WTC11 (cell line): ENCODE results near the gene SECISBP2L. TPM values are rescaled to one million over a fixed set of nuclear protein-coding genes. Genes with fewer than 3 reads are reported as not detected.

Source experiments
- ATAC-seq: fragments of 200-7000 bp; cut with Tn5 transposase; 2 replicates; pipeline ENCODE4 v1.10.0; 2021; ENCODE audit warnings: mild to moderate bottlenecking, moderate library complexity
- CTCF ChIA-PET: fragments of 300-600 bp; sonication (Branson Sonifier 250); formaldehyde crosslinking; loops from one replicate; lab custom pipeline; 2021; ENCODE audit warnings: antibody characterized with exemption; lab: Charles Lee
- POLR2A ChIA-PET: fragments of 350-600 bp; sonication (Branson Sonifier 250); formaldehyde crosslinking; loops from one replicate; lab custom pipeline; 2021; ENCODE audit warnings: antibody characterized with exemption; lab: Charles Lee
- DNase-seq: peaks from one replicate; pipeline ENCODE4 v3.0.0; 2021; ENCODE audit warnings: low spot score
- H3K27ac Mint-ChIP-seq: 2 replicates; pipeline ENCODE4 v1.8.0; 2021; ENCODE audit warnings: mixed read lengths
- H3K27me3 Mint-ChIP-seq: 2 replicates; pipeline ENCODE4 v1.8.0; 2021; ENCODE audit warnings: low read depth, mild to moderate bottlenecking, moderate library complexity, mixed read lengths
- H3K36me3 Mint-ChIP-seq: 2 replicates; pipeline ENCODE4 v1.8.0; 2021; ENCODE audit warnings: mixed read lengths
- H3K4me1 Mint-ChIP-seq: 2 replicates; pipeline ENCODE4 v1.8.0; 2022; ENCODE audit warnings: mixed read lengths
- H3K4me3 Mint-ChIP-seq: 2 replicates; pipeline ENCODE4 v1.8.0; 2021; ENCODE audit warnings: mild to moderate bottlenecking, moderate library complexity, mixed read lengths
- H3K9me3 Mint-ChIP-seq: 2 replicates; pipeline ENCODE4 v1.8.0; 2021; ENCODE audit warnings: mixed read lengths
- ATF1 ChIP-seq: sonication (generic); formaldehyde crosslinking; IDR thresholded peaks from 2 replicates; pipeline ENCODE4 v1.8.1; 2023; ENCODE audit warnings: mild to moderate bottlenecking, moderate library complexity, missing genetic modification reagents
- CBFB ChIP-seq: sonication (generic); formaldehyde crosslinking; IDR thresholded peaks from 2 replicates; pipeline ENCODE4 v1.8.1; 2022; ENCODE audit warnings: mild to moderate bottlenecking, low read depth, missing genetic modification reagents
- ELF4 ChIP-seq: sonication (generic); formaldehyde crosslinking; IDR thresholded peaks from 2 replicates; pipeline ENCODE4 v1.8.1; 2022; ENCODE audit warnings: low read depth, mild to moderate bottlenecking, moderate library complexity, missing genetic modification reagents
- FOXJ3 ChIP-seq: sonication (generic); formaldehyde crosslinking; IDR thresholded peaks from 2 replicates; pipeline ENCODE4 v1.9.0; 2021; ENCODE audit warnings: missing genetic modification reagents, mild to moderate bottlenecking, borderline replicate concordance
- NFYB ChIP-seq: sonication (generic); formaldehyde crosslinking; conservative IDR thresholded peaks from 2 replicates; pipeline ENCODE4 v1.8.0; 2022; ENCODE audit warnings: low read depth, missing genetic modification reagents
- OVOL2 ChIP-seq: fragments of 250-450 bp; sonication (Bioruptor Pico); IDR thresholded peaks from 2 replicates; pipeline ENCODE4 v1.9.0; 2021; ENCODE audit warnings: mild to moderate bottlenecking, borderline replicate concordance
- RELA ChIP-seq: sonication (generic); formaldehyde crosslinking; IDR thresholded peaks from 2 replicates; pipeline ENCODE4 v1.8.1; 2022; ENCODE audit warnings: missing genetic modification reagents, mild to moderate bottlenecking, borderline replicate concordance
- RORB ChIP-seq: fragments of 250-450 bp; sonication (Bioruptor Pico); IDR thresholded peaks from 2 replicates; pipeline ENCODE4 v1.9.0; 2021; ENCODE audit warnings: mild to moderate bottlenecking
- SMAD3 ChIP-seq: sonication (generic); formaldehyde crosslinking; IDR thresholded peaks from 2 replicates; pipeline ENCODE4 v1.8.0; 2022; ENCODE audit warnings: missing genetic modification reagents, mild to moderate bottlenecking, borderline replicate concordance
- SOX15 ChIP-seq: fragments of 250-450 bp; sonication (Bioruptor Pico); IDR thresholded peaks from 2 replicates; pipeline ENCODE4 v1.9.0; 2021; ENCODE audit warnings: mild to moderate bottlenecking
- TCF7 ChIP-seq: sonication (generic); formaldehyde crosslinking; IDR thresholded peaks from 2 replicates; pipeline ENCODE4 v1.8.0; 2022; ENCODE audit warnings: mild to moderate bottlenecking, low read depth, missing genetic modification reagents, moderate library complexity
- ZBTB21 ChIP-seq: sonication (generic); formaldehyde crosslinking; IDR thresholded peaks from 2 replicates; pipeline ENCODE4 v1.8.1; 2023; ENCODE audit warnings: mild to moderate bottlenecking, missing genetic modification reagents, borderline replicate concordance
- ZNF219 ChIP-seq: sonication (generic); formaldehyde crosslinking; IDR thresholded peaks from 2 replicates; pipeline ENCODE4 v1.8.0; 2023; ENCODE audit warnings: missing genetic modification reagents, mild to moderate bottlenecking, borderline replicate concordance
- ZNF263 ChIP-seq: sonication (generic); formaldehyde crosslinking; IDR thresholded peaks from 2 replicates; pipeline ENCODE4 v1.8.1; 2022; ENCODE audit warnings: low read depth, mild to moderate bottlenecking, moderate library complexity, missing genetic modification reagents
- ZNF416 ChIP-seq: fragments of 250-450 bp; sonication (Bioruptor Pico); IDR thresholded peaks from 2 replicates; pipeline ENCODE4 v1.9.0; 2021; ENCODE audit warnings: mild to moderate bottlenecking, inconsistent platforms
- total RNA-seq: library from RNA; stranded (reverse); gene quantifications from 3 replicates; pipeline ENCODE4 v1.2.3, GENCODE V29; 2021
- TF ChIP-seq, protein P1 (sequence below): sonication (generic); formaldehyde crosslinking; IDR thresholded peaks from 2 replicates; pipeline ENCODE4 v1.8.1; 2023; ENCODE audit warnings: mild to moderate bottlenecking, missing genetic modification reagents, borderline replicate concordance
- TF ChIP-seq, protein P2 (sequence below): sonication (generic); formaldehyde crosslinking; conservative IDR thresholded peaks from 2 replicates; pipeline ENCODE4 v1.8.1; 2022; ENCODE audit warnings: mild to moderate bottlenecking, missing genetic modification reagents
- TF ChIP-seq, protein P3 (sequence below): sonication (generic); formaldehyde crosslinking; IDR thresholded peaks from 2 replicates; pipeline ENCODE4 v1.8.1; 2023; ENCODE audit warnings: mild to moderate bottlenecking, missing genetic modification reagents
- TF ChIP-seq, protein P4 (sequence below): sonication (generic); formaldehyde crosslinking; IDR thresholded peaks from 2 replicates; pipeline ENCODE4 v1.8.1; 2022; ENCODE audit warnings: mild to moderate bottlenecking, moderate library complexity, missing genetic modification reagents
- TF ChIP-seq, protein P5 (sequence below): sonication (generic); formaldehyde crosslinking; IDR thresholded peaks from 2 replicates; pipeline ENCODE4 v1.8.0; 2022; ENCODE audit warnings: mild to moderate bottlenecking, missing genetic modification reagents
- TF ChIP-seq, protein P6 (sequence below): fragments of 250-450 bp; sonication (Bioruptor Pico); IDR thresholded peaks from 2 replicates; pipeline ENCODE4 v1.9.0; 2021; ENCODE audit warnings: mild to moderate bottlenecking
- TF ChIP-seq, protein P7 (sequence below): sonication (generic); formaldehyde crosslinking; IDR thresholded peaks from 2 replicates; pipeline ENCODE4 v1.8.1; 2023; ENCODE audit warnings: mild to moderate bottlenecking, missing genetic modification reagents, moderate library complexity

The SECISBP2L gene
- total RNA-seq, 1 experiment from 2014 or later, result 30.4 TPM

DNA sequence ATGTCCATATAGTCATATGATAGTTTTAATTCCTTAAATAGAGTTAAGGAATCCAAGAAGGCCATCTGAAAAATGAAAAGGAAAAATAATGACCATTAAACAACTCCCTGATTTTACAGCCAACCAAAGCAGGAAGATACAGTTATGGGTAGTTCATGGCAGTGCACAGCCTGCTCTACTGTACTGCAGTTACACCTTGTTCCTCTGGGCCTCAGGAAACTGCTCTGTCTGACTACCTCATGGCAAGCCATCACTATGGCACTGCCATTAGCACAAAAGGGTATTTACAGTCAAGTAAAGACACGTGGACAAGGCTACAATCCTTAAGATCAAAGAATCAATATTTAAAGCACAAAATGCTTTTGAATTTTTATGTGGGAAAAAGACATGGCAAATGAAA is 19.5 kb downstream of the SECISBP2L start (continued):
- TF ChIP-seq, protein P1, sequence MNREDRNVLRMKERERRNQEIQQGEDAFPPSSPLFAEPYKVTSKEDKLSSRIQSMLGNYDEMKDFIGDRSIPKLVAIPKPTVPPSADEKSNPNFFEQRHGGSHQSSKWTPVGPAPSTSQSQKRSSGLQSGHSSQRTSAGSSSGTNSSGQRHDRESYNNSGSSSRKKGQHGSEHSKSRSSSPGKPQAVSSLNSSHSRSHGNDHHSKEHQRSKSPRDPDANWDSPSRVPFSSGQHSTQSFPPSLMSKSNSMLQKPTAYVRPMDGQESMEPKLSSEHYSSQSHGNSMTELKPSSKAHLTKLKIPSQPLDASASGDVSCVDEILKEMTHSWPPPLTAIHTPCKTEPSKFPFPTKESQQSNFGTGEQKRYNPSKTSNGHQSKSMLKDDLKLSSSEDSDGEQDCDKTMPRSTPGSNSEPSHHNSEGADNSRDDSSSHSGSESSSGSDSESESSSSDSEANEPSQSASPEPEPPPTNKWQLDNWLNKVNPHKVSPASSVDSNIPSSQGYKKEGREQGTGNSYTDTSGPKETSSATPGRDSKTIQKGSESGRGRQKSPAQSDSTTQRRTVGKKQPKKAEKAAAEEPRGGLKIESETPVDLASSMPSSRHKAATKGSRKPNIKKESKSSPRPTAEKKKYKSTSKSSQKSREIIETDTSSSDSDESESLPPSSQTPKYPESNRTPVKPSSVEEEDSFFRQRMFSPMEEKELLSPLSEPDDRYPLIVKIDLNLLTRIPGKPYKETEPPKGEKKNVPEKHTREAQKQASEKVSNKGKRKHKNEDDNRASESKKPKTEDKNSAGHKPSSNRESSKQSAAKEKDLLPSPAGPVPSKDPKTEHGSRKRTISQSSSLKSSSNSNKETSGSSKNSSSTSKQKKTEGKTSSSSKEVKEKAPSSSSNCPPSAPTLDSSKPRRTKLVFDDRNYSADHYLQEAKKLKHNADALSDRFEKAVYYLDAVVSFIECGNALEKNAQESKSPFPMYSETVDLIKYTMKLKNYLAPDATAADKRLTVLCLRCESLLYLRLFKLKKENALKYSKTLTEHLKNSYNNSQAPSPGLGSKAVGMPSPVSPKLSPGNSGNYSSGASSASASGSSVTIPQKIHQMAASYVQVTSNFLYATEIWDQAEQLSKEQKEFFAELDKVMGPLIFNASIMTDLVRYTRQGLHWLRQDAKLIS (CRISPR knock-in tag), result no peak
- TF ChIP-seq RORB (no peak), SOX15 (CRISPR knock-in tag) (no peak)
- TF ChIP-seq, protein P2, sequence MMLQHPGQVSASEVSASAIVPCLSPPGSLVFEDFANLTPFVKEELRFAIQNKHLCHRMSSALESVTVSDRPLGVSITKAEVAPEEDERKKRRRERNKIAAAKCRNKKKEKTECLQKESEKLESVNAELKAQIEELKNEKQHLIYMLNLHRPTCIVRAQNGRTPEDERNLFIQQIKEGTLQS (CRISPR knock-in tag), result no peak

DNA sequence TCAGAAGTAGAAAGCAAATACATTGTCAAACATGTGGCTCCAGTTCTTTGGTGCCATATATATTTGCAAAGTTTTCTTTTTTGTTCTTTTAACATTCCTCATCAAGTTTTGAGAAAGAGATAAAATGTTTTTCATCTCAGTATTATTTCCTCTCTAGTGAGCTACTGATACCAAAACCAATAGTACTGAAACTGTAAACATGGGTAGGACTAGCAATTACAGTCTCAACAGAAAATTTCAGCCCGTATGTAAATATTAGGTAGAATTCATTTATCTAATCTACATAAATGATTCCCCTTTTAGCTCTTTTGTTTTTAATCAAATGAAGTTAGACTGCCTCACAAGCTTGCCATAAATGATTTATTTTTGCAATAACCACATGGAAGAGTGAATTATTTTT is 21.4 kb downstream of the SECISBP2L start:
- H3K27ac Mint-ChIP-seq, result no peak overlapping the region
- TF ChIP-seq SMAD3 (CRISPR knock-in tag), result no peak
- no peak for TF ChIP-seq ZNF416 (CRISPR knock-in tag)
- TF ChIP-seq ZNF263 (CRISPR knock-in tag), result no peak
- TF ChIP-seq, all 79 proteins: peak for 0
- ATAC-seq (no peak), DNase-seq (no peak)
- POLR2A ChIA-PET, result no interaction called here
- no peaks in the 10 kb centered on the region for H3K4me1 Mint-ChIP-seq
- H3K9me3 Mint-ChIP-seq, result no peaks in the 10 kb centered on the region
- no peak overlapping the region for H3K4me3 Mint-ChIP-seq
- CTCF ChIA-PET, result no interaction called here
- peaks cover 32% of the 10 kb centered on the region for H3K36me3 Mint-ChIP-seq
- H3K27me3 Mint-ChIP-seq, result no peaks in the 10 kb centered on the region

DNA sequence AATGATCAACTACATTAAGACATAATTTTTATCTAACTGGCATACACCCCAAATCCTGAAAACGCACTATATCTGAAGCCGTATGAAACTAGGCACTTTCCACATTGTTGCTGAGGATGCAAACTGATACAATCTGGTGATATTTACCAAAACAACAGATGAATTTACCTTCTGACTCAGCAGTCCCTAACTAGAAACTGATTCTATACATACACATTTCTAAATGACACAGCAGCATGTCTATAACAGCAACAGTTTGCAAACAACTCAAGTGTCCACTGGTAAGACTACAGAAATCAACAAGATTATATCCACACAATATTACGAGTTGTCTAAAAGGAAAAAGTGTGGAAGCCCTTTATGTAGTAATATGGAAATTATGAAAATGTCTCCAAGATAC is 22.9 kb downstream of the SECISBP2L start:
- no peaks in the 10 kb centered on the region for H3K9me3 Mint-ChIP-seq
- no peak for DNase-seq
- H3K27ac Mint-ChIP-seq, result no peak overlapping the region
- no peak overlapping the region for H3K4me3 Mint-ChIP-seq
- no peaks in the 10 kb centered on the region for H3K27me3 Mint-ChIP-seq
- ChIA-PET CTCF (no interaction called here), POLR2A (no interaction called here)
- TF ChIP-seq FOXJ3 (CRISPR knock-in tag) (no peak), ELF4 (CRISPR knock-in tag) (no peak), ZBTB21 (CRISPR knock-in tag) (no peak), ATF1 (CRISPR knock-in tag) (no peak), TCF7 (CRISPR knock-in tag) (no peak), ZNF263 (CRISPR knock-in tag) (no peak), OVOL2 (CRISPR knock-in tag) (no peak), RELA (CRISPR knock-in tag) (no peak)
- TF ChIP-seq, protein P3, sequence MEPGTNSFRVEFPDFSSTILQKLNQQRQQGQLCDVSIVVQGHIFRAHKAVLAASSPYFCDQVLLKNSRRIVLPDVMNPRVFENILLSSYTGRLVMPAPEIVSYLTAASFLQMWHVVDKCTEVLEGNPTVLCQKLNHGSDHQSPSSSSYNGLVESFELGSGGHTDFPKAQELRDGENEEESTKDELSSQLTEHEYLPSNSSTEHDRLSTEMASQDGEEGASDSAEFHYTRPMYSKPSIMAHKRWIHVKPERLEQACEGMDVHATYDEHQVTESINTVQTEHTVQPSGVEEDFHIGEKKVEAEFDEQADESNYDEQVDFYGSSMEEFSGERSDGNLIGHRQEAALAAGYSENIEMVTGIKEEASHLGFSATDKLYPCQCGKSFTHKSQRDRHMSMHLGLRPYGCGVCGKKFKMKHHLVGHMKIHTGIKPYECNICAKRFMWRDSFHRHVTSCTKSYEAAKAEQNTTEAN, result no peak
- TF ChIP-seq, protein P4, sequence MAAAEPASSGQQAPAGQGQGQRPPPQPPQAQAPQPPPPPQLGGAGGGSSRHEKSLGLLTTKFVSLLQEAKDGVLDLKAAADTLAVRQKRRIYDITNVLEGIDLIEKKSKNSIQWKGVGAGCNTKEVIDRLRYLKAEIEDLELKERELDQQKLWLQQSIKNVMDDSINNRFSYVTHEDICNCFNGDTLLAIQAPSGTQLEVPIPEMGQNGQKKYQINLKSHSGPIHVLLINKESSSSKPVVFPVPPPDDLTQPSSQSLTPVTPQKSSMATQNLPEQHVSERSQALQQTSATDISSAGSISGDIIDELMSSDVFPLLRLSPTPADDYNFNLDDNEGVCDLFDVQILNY (CRISPR knock-in tag), result no peak
- H3K4me1 Mint-ChIP-seq, result no peaks in the 10 kb centered on the region
- ATAC-seq, result no peak
- peaks cover 28% of the 10 kb centered on the region for H3K36me3 Mint-ChIP-seq

DNA sequence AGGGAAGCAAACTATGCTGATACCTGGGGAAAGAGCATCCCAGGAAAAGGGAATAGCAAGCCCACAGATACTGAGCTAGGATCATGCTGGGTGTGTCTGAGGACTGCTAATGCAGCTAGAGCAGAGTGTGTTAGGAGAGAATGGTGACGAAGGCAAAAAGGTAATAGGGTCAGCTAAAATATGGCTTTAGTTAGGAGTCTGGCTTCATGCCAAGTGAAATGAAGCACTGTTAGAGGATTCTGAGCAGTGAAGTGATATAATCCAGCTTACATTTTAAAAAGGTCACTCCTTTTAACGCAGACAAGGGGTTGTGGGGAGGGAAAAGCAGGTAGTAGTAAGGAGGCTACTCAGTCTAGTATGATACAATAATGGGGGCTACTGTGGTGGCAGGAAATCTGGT is 30.4 kb downstream of the SECISBP2L start:
- Mint-ChIP-seq H3K4me1 (no peaks in the 10 kb centered on the region), H3K36me3 (peaks cover 28% of the 10 kb centered on the region), H3K4me3 (no peak overlapping the region), H3K27me3 (no peaks in the 10 kb centered on the region), H3K9me3 (no peaks in the 10 kb centered on the region), H3K27ac (no peak overlapping the region)
- ChIA-PET POLR2A (no interaction called here), CTCF (no interaction called here)
- ATAC-seq, result no peak
- no peak for DNase-seq
- TF ChIP-seq NFYB (CRISPR knock-in tag) (no peak), ZNF416 (CRISPR knock-in tag) (no peak), CBFB (CRISPR knock-in tag) (no peak), ZNF219 (no peak)
- TF ChIP-seq, protein P5, sequence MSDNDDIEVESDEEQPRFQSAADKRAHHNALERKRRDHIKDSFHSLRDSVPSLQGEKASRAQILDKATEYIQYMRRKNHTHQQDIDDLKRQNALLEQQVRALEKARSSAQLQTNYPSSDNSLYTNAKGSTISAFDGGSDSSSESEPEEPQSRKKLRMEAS, result no peak
- TF ChIP-seq, protein P6, sequence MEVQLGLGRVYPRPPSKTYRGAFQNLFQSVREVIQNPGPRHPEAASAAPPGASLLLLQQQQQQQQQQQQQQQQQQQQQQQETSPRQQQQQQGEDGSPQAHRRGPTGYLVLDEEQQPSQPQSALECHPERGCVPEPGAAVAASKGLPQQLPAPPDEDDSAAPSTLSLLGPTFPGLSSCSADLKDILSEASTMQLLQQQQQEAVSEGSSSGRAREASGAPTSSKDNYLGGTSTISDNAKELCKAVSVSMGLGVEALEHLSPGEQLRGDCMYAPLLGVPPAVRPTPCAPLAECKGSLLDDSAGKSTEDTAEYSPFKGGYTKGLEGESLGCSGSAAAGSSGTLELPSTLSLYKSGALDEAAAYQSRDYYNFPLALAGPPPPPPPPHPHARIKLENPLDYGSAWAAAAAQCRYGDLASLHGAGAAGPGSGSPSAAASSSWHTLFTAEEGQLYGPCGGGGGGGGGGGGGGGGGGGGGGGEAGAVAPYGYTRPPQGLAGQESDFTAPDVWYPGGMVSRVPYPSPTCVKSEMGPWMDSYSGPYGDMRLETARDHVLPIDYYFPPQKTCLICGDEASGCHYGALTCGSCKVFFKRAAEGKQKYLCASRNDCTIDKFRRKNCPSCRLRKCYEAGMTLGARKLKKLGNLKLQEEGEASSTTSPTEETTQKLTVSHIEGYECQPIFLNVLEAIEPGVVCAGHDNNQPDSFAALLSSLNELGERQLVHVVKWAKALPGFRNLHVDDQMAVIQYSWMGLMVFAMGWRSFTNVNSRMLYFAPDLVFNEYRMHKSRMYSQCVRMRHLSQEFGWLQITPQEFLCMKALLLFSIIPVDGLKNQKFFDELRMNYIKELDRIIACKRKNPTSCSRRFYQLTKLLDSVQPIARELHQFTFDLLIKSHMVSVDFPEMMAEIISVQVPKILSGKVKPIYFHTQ (CRISPR knock-in tag), result no peak
- TF ChIP-seq, protein P7, sequence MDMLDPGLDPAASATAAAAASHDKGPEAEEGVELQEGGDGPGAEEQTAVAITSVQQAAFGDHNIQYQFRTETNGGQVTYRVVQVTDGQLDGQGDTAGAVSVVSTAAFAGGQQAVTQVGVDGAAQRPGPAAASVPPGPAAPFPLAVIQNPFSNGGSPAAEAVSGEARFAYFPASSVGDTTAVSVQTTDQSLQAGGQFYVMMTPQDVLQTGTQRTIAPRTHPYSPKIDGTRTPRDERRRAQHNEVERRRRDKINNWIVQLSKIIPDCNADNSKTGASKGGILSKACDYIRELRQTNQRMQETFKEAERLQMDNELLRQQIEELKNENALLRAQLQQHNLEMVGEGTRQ (CRISPR knock-in tag), result no peak
